ENCODE measurements around the gene C2CD4D. TPM values are rescaled to one million over a fixed set of nuclear protein-coding genes. Genes with fewer than 3 reads are reported as not detected.

C2CD4D gene
- total RNA-seq, 1 experiment from 2014 or later: 0.90 TPM

- Histone ChIP-seq H3K4me3 (ENCODE audit: insufficient read depth, low read depth, low read length) (no peak overlapping the region), H3K36me3 (replicated peaks; ENCODE audit: control insufficient read depth, insufficient read depth, low read length) (no peaks in the 10 kb centered on the region), H3K27me3 (ENCODE audit: control insufficient read depth, insufficient read depth, low read length) (no peaks in the 10 kb centered on the region)
- DNase-seq: no peak
Observed at GRCh38 chr1:151819227-151819835, 20.3 kb downstream of the C2CD4D start.

- H3K4me3 ChIP-seq (ENCODE audit: insufficient read depth, low read depth, low read length): no peak overlapping the region
- no peak for DNase-seq
- no peaks in the 10 kb centered on the region; the same call in 1 of the 2 replicates for H3K27me3 ChIP-seq (ENCODE audit: control insufficient read depth, insufficient read depth, low read length)
Observed at GRCh38 chr1:151817353-151817730, 22.3 kb downstream of the C2CD4D start.

GRCh38 chr1:151816548-151817352 lies 22.9 kb downstream of the C2CD4D start:
- H3K4me3 ChIP-seq (ENCODE audit: insufficient read depth, low read depth, low read length): no peak overlapping the region
- DNase-seq: no peak
- no peaks in the 10 kb centered on the region for H3K36me3 ChIP-seq (replicated peaks; ENCODE audit: control insufficient read depth, insufficient read depth, low read length)
- no peaks in the 10 kb centered on the region; the same call in 1 of the 2 replicates for H3K27me3 ChIP-seq (ENCODE audit: control insufficient read depth, insufficient read depth, low read length)

More at GRCh38 chr1:151817353-151817730, 22.3 kb downstream of the C2CD4D start:
- no peaks in the 10 kb centered on the region for H3K36me3 ChIP-seq (replicated peaks; ENCODE audit: control insufficient read depth, insufficient read depth, low read length)

GRCh38 chr1:151815716-151816327 lies 23.8 kb downstream of the C2CD4D start:
- Histone ChIP-seq H3K27me3 (ENCODE audit: control insufficient read depth, insufficient read depth, low read length) (no peaks in the 10 kb centered on the region; the same call in 1 of the 2 replicates), H3K36me3 (replicated peaks; ENCODE audit: control insufficient read depth, insufficient read depth, low read length) (no peaks in the 10 kb centered on the region), H3K4me3 (ENCODE audit: insufficient read depth, low read depth, low read length) (no peak overlapping the region)
- DNase-seq: no peak

GRCh38 chr1:151814971-151815545 lies 24.6 kb downstream of the C2CD4D start:
- Histone ChIP-seq H3K36me3 (replicated peaks; ENCODE audit: control insufficient read depth, insufficient read depth, low read length) (no peaks in the 10 kb centered on the region), H3K27me3 (ENCODE audit: control insufficient read depth, insufficient read depth, low read length) (no peaks in the 10 kb centered on the region; the same call in 1 of the 2 replicates), H3K4me3 (ENCODE audit: insufficient read depth, low read depth, low read length) (no peak overlapping the region)
- no peak for DNase-seq

GRCh38 chr1:151814426-151814825 lies 25.2 kb downstream of the C2CD4D start:
- Histone ChIP-seq H3K4me3 (ENCODE audit: insufficient read depth, low read depth, low read length) (no peak overlapping the region), H3K27me3 (ENCODE audit: control insufficient read depth, insufficient read depth, low read length) (no peaks in the 10 kb centered on the region; the same call in 1 of the 2 replicates), H3K36me3 (replicated peaks; ENCODE audit: control insufficient read depth, insufficient read depth, low read length) (no peaks in the 10 kb centered on the region)
- DNase-seq: no peak

GRCh38 chr1:151813271-151813977 lies 26.2 kb downstream of the C2CD4D start:
- no peaks in the 10 kb centered on the region for H3K36me3 ChIP-seq (replicated peaks; ENCODE audit: control insufficient read depth, insufficient read depth, low read length)
- no peaks in the 10 kb centered on the region; the same call in 1 of the 2 replicates for H3K27me3 ChIP-seq (ENCODE audit: control insufficient read depth, insufficient read depth, low read length)
- DNase-seq: no peak
- H3K4me3 ChIP-seq (ENCODE audit: insufficient read depth, low read depth, low read length): no peak overlapping the region

GRCh38 chr1:151811181-151811580 lies 28.4 kb downstream of the C2CD4D start:
- Histone ChIP-seq H3K27me3 (ENCODE audit: control insufficient read depth, insufficient read depth, low read length) (no peaks in the 10 kb centered on the region; the same call in 1 of the 2 replicates), H3K4me3 (ENCODE audit: insufficient read depth, low read depth, low read length) (no peak overlapping the region), H3K36me3 (replicated peaks; ENCODE audit: control insufficient read depth, insufficient read depth, low read length) (no peaks in the 10 kb centered on the region)
- DNase-seq: no peak

GRCh38 chr1:151809985-151810556 lies 29.5 kb downstream of the C2CD4D start:
- Histone ChIP-seq H3K4me3 (ENCODE audit: insufficient read depth, low read depth, low read length) (no peak overlapping the region), H3K27me3 (ENCODE audit: control insufficient read depth, insufficient read depth, low read length) (no peaks in the 10 kb centered on the region; the same call in 1 of the 2 replicates), H3K36me3 (replicated peaks; ENCODE audit: control insufficient read depth, insufficient read depth, low read length) (no peaks in the 10 kb centered on the region)
- DNase-seq: no peak

- no peaks in the 10 kb centered on the region; the same call in 1 of the 2 replicates for H3K27me3 ChIP-seq (ENCODE audit: control insufficient read depth, insufficient read depth, low read length)
- no peaks in the 10 kb centered on the region for H3K36me3 ChIP-seq (replicated peaks; ENCODE audit: control insufficient read depth, insufficient read depth, low read length)
- DNase-seq: no peak
- H3K4me3 ChIP-seq (ENCODE audit: insufficient read depth, low read depth, low read length): no peak overlapping the region
Observed at GRCh38 chr1:151809290-151809984, 30.2 kb downstream of the C2CD4D start.

GRCh38 chr1:151807766-151808165 lies 31.9 kb downstream of the C2CD4D start:
- no peaks in the 10 kb centered on the region for H3K36me3 ChIP-seq (replicated peaks; ENCODE audit: control insufficient read depth, insufficient read depth, low read length)
- no peaks in the 10 kb centered on the region; the same call in 1 of the 2 replicates for H3K27me3 ChIP-seq (ENCODE audit: control insufficient read depth, insufficient read depth, low read length)
- no peak for DNase-seq
- no peak overlapping the region for H3K4me3 ChIP-seq (ENCODE audit: insufficient read depth, low read depth, low read length)

GRCh38 chr1:151807131-151807530 lies 32.5 kb downstream of the C2CD4D start:
- Histone ChIP-seq H3K36me3 (replicated peaks; ENCODE audit: control insufficient read depth, insufficient read depth, low read length) (no peaks in the 10 kb centered on the region), H3K27me3 (ENCODE audit: control insufficient read depth, insufficient read depth, low read length) (no peaks in the 10 kb centered on the region; the same call in 1 of the 2 replicates), H3K4me3 (ENCODE audit: insufficient read depth, low read depth, low read length) (no peak overlapping the region)
- DNase-seq: no peak

- no peak for DNase-seq
- H3K27me3 ChIP-seq (ENCODE audit: control insufficient read depth, insufficient read depth, low read length): no peaks in the 10 kb centered on the region; the same call in 1 of the 2 replicates
- no peak overlapping the region for H3K4me3 ChIP-seq (ENCODE audit: insufficient read depth, low read depth, low read length)
- H3K36me3 ChIP-seq (replicated peaks; ENCODE audit: control insufficient read depth, insufficient read depth, low read length): no peaks in the 10 kb centered on the region
Observed at GRCh38 chr1:151806170-151806569, 33.5 kb downstream of the C2CD4D start.

Data from H7 (cell line).